Measurements from ENCODE around the gene TUBA4B. TPM values are rescaled to one million over a fixed set of nuclear protein-coding genes. Genes with fewer than 3 reads are reported as not detected.

Gene TUBA4B
- total RNA-seq, 2 donors from 2014 or later, result not detected

DNA sequence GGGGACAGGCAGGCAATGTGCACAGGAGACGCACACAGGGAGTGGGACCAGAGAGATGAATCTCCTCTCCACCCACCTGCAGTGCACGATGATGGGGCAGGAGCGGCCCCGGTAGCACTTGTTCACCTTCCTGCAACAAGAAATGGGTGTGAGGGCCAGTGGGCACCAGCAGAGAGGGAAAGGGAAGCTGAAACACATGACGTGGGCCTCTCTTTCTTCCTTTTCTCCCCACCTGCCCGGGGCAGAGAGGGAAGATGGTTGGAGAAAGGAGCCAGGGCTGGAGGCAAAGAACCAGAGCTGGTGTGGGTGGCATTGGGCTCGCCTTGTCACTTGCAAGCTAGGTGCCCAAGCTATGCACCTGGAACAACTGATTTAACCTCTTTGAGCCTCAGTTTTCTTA is 38.4 kb downstream of the TUBA4B start:
- no peaks in the 10 kb centered on the region for H3K4me1 ChIP-seq (replicated peaks)
- H3K9me3 ChIP-seq, result no peaks in the 10 kb centered on the region
- no peak overlapping the region for H3K4me3 ChIP-seq
- DNase-seq (ENCODE audit: low spot score), result no peak
- intact Hi-C loops (cut with DNase I), result loop anchor here (10.0 kb wide), 2 partner anchors 77 to 243 kb away; partner anchors contain the start of gene ABCB6
- TF ChIP-seq, protein P1, sequence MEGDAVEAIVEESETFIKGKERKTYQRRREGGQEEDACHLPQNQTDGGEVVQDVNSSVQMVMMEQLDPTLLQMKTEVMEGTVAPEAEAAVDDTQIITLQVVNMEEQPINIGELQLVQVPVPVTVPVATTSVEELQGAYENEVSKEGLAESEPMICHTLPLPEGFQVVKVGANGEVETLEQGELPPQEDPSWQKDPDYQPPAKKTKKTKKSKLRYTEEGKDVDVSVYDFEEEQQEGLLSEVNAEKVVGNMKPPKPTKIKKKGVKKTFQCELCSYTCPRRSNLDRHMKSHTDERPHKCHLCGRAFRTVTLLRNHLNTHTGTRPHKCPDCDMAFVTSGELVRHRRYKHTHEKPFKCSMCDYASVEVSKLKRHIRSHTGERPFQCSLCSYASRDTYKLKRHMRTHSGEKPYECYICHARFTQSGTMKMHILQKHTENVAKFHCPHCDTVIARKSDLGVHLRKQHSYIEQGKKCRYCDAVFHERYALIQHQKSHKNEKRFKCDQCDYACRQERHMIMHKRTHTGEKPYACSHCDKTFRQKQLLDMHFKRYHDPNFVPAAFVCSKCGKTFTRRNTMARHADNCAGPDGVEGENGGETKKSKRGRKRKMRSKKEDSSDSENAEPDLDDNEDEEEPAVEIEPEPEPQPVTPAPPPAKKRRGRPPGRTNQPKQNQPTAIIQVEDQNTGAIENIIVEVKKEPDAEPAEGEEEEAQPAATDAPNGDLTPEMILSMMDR (IDR thresholded peaks at IDR 0.05), result no peak
- TF ChIP-seq POLR2A (IDR thresholded peaks at IDR 0.05) (no peak), POLR2AphosphoS5 (IDR thresholded peaks at IDR 0.05) (no peak)
- 91% methylated on average over 7 of the region's 7 CpGs for WGBS
- no peak overlapping the region for H3K27ac ChIP-seq
- no peaks in the 10 kb centered on the region for H3K36me3 ChIP-seq
- no peaks in the 10 kb centered on the region for H3K27me3 ChIP-seq (replicated peaks; ENCODE audit: insufficient read depth)

- Histone ChIP-seq H3K36me3 (no peaks in the 10 kb centered on the region), H3K4me3 (no peak overlapping the region), H3K4me1 (replicated peaks) (no peaks in the 10 kb centered on the region), H3K9me3 (no peaks in the 10 kb centered on the region), H3K27ac (no peak overlapping the region), H3K27me3 (replicated peaks; ENCODE audit: insufficient read depth) (no peaks in the 10 kb centered on the region)
- DNase-seq (ENCODE audit: low spot score), result no peak
- TF ChIP-seq POLR2AphosphoS5 (IDR thresholded peaks at IDR 0.05) (no peak), POLR2A (IDR thresholded peaks at IDR 0.05) (no peak)
- TF ChIP-seq, protein P1 (IDR thresholded peaks at IDR 0.05), result no peak
- 68% methylated on average over 4 of the region's 4 CpGs for WGBS
- intact Hi-C loops (cut with DNase I), result loop anchor here (10.0 kb wide), 2 partner anchors 77 to 243 kb away; partner anchors contain the start of gene ABCB6
Observed at GRCh38 chr2:219291910-219292490, 39.0 kb downstream of the TUBA4B start.

DNA sequence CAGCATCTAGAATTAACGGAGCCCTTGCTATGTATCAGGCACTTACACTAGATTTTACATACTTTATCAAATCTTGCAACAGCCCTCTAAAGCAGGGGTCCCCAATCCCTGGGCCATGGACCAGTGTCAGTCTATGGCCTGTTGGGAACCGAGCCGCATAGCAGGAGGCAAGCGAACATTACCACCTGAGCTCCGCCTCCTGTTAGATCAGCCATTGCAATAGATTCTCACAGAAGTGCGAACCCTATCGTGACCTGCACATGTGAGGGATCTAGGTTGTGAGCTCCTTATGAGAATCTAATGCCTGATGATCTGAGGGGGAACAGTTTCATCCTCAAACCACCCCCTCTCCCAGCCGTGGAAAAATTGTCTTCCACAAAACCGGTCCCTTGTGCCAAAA is 39.6 kb downstream of the TUBA4B start:
- H3K27me3 ChIP-seq (replicated peaks; ENCODE audit: insufficient read depth), result no peaks in the 10 kb centered on the region
- intact Hi-C loops (cut with DNase I), result loop anchor here (10.0 kb wide), 2 partner anchors 78 to 242 kb away; partner anchors contain the start of gene ABCB6
- no peak for DNase-seq (ENCODE audit: low spot score)
- H3K36me3 ChIP-seq, result no peaks in the 10 kb centered on the region
- H3K9me3 ChIP-seq, result no peaks in the 10 kb centered on the region
- H3K4me1 ChIP-seq (replicated peaks), result no peaks in the 10 kb centered on the region
- no peak overlapping the region for H3K4me3 ChIP-seq
- TF ChIP-seq POLR2A (IDR thresholded peaks at IDR 0.05) (no peak), POLR2AphosphoS5 (IDR thresholded peaks at IDR 0.05) (no peak)
- TF ChIP-seq, protein P1 (IDR thresholded peaks at IDR 0.05), result no peak
- WGBS, result 91% methylated on average over 9 of the region's 9 CpGs
- no peak overlapping the region for H3K27ac ChIP-seq

- DNase-seq (ENCODE audit: low spot score), result no peak
- WGBS, result 81% methylated on average over 5 of the region's 5 CpGs
Observed at GRCh38 chr2:219293736-219294231, 40.7 kb downstream of the TUBA4B start.

More at GRCh38 chr2:219293736-219294231, 40.7 kb downstream of the TUBA4B start:
- H3K9me3 ChIP-seq, result no peaks in the 10 kb centered on the region
- H3K27me3 ChIP-seq (replicated peaks; ENCODE audit: insufficient read depth), result no peaks in the 10 kb centered on the region
- no peak overlapping the region for H3K27ac ChIP-seq
- TF ChIP-seq POLR2AphosphoS5 (IDR thresholded peaks at IDR 0.05), result no peak
- no peak for TF ChIP-seq POLR2A (IDR thresholded peaks at IDR 0.05)
- TF ChIP-seq, protein P1 (IDR thresholded peaks at IDR 0.05), result no peak
- no peaks in the 10 kb centered on the region for H3K36me3 ChIP-seq
- no peaks in the 10 kb centered on the region for H3K4me1 ChIP-seq (replicated peaks)
- H3K4me3 ChIP-seq, result no peak overlapping the region
- intact Hi-C loops (cut with DNase I), result loop anchor here (2.0 to 10.0 kb wide), 4 partner anchors 15 to 241 kb away; partner anchors contain the start of genes ABCB6, DNAJB2 and NHEJ1

All from prostate gland (tissue), 2 donors.